Stimulated activated CD4-positive, alpha-beta T cell treated with anti-CD3 and anti-CD28 coated beads, TNF-alpha, amount 100 ng/mL, for 24 hours (primary cell): Measurements from ENCODE around the gene COL18A1.
"Not testable (repeated sequence)": the region's sequence is repeated elsewhere in the genome, so short reads cannot be mapped to it uniquely, and the experiment has no call there.

Source experiments
- DNase-seq, 3 experiments: peaks; one replicate each; pipeline ENCODE4 v3.0.0-alpha.2; 2020; ENCODE audit warnings: low read depth in 3 of 3

COL18A1 gene

DNA sequence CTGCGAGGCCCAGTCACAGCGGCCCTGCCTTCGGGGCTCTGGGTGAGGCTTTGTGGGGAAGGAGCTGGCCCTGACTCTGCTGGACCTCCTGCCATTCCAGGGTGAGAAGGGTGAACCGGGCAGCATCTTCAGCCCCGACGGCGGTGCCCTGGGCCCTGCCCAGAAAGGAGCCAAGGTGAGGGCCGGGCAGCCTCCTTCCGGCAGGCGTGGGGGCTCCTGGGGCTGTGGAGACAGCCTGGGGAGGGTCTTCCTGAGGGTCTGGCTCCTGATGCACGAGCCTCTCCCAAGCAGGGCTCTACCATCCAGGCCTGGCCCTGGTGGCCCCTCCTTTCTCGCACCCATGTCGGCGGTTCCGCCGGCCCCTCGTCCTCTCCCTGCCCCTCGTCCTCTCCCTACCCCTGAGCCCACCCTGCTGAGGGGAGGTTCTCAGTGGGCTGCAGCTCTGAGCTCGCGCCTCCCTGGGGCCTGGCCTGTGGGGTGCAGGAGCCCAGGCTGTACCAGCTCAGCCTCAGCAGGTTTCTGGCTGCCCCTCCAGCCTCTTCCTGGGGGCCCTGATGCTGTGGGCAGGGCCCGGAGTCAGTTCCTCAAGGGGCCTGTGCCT, 88.5 kb downstream of the COL18A1 start:
- no peak for DNase-seq

- no peak for DNase-seq
These were observed 89.3 kb downstream of the COL18A1 start for GRCh38 chr21:45494135-45494850.

- no peak for DNase-seq
These were observed 90.1 kb downstream of the COL18A1 start for GRCh38 chr21:45494851-45495680.

- DNase-seq: no peak
These were observed 91.4 kb downstream of the COL18A1 start for GRCh38 chr21:45496151-45496967.

GRCh38 chr21:45496968-45497845, 92.2 kb downstream of the COL18A1 start:
- no peak for DNase-seq

GRCh38 chr21:45497846-45498645, 93.1 kb downstream of the COL18A1 start:
- no peak for DNase-seq

DNA sequence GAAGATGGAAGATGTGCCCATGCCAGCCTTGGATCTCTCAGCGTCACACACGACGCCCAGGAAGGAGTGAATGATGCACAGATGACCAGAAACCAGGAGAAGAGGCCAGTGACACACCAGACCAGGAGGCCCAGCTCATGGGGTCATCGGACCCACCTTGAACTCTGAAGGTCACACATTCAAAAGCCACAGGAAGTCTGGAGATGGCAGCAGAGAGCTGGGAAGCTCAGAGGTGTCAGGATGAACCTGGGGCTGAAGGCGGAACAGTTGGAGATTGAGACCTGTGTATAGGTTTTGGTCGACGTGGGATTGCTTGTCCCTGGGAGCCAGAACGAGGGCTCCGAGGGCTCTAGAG, 93.7 kb downstream of the COL18A1 start:
- no peak for DNase-seq

DNA sequence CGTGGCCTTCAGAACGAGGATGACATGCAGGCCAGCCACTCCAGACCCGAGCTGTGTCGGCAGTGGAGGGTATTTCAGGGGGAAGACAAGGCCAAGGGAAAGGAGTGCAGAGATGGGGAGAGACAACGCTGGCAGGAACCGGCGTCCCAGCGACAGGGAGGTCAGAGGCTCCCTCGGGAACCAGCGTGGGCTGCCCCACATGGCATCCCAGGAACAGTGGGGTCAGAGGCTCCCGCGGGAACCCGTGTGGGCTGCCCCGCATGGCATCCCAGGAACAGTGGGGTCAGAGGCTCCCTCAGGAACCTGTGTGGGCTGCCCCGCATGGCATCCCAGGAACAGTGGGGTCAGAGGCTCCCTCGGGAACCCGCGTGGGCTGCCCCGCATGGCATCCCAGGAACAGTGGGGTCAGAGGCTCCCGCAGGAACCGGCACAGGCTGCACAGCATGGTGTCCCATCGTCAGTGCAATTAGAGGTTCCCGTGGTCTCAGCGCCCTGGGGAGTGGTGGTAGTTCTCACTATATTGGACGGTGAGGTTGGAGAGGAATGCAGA, 94.3 kb downstream of the COL18A1 start:
- DNase-seq: no peak

GRCh38 chr21:45499970-45500577, 95.1 kb downstream of the COL18A1 start:
- no peak for DNase-seq

GRCh38 chr21:45501081-45502005, 96.4 kb downstream of the COL18A1 start:
- DNase-seq: not testable (repeated sequence)

DNA sequence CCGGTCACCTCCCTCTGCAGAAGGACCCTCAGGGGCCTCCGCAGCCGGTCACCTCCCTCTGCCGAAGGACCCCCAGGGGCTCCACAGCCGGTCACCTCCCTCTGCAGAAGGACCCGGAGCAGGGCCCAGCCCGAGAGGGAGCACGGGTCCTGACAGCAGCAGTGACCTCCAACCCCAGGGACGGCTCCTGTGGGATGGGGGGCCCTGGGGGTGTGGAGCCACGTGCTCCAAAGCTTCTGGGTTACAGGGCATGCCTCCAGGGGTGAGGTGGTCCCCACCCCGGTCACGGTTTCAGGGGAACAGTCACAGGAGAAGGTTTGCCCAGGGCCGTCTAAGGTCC, 97.0 kb downstream of the COL18A1 start:
- DNase-seq: no peak

DNA sequence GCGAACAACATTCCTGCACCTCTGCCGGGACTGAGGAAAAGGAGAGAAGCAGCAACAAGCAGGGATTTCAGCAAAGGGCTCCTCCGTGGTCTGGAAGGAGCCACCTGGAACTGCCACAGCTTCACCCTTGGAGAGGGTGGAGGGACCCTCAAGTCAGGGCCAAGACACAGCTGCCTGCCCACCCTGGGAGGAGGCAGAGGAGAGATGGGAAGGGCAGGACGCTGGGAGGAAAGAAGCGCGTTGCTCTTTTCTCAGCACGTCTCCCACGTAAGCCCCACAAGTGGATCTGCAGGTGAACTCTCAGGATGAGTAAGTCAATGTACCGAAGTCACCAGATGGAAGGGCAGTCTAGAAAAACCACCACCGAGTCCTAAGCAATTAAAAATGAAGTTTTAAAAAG, 97.6 kb downstream of the COL18A1 start:
- DNase-seq: no peak

- not testable (repeated sequence) for DNase-seq
These were observed 98.3 kb downstream of the COL18A1 start for GRCh38 chr21:45503226-45503625.

DNA sequence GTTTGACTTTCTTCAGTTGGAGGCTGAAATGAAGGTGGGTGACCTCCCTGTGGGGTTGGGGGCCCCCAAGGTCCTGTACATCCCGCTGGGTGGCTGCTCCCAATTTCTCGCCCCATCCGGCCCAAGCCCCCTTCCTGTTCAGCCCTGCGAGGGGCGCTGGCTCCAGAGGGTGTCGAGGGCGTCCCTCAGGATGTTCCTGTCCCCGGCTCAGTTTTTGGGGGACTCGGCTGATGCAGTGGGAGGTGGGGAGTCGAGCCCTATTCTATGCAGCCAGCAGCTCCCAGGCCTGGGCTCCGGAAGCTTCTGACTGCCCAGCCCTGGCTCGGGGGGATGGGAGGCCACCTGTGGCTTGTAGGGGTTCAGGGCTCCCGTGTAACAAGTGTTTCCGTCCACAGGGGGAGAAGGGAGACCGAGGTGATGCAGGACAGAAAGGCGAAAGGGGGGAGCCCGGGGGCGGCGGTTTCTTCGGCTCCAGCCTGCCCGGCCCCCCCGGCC, 99.1 kb downstream of the COL18A1 start:
- DNase-seq: no peak

GRCh38 chr21:45504516-45505415, 99.8 kb downstream of the COL18A1 start:
- DNase-seq: no peak

DNA sequence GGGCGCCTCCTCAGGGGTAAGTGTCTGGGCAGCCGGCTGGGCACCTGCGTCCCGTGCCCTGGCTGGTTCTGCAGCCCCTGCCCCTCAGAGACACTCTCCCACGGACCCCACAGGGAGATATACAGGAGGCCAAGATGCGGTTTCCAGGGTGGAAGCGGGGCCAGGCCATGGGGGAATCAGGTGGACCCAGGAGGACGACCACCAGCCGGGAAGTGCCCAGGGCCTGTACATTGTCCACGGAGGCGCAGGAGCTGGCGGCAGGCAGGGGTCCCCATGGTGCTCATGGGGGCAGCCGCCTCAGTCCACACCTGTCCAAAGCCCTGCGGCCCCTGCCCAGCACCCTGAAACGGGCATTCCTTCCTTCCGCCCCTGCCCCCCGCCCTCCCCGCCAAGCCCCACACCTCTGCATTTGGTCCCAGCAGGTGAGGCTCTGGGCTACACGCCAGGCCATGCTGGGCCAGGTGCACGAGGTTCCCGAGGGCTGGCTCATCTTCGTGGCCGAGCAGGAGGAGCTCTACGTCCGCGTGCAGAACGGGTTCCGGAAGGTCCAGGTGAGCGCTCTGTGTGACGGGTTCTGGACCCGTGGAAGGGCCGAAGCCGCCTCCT, 100.6 kb downstream of the COL18A1 start:
- no peak for DNase-seq
